GM21447 (cell line): ENCODE data around the gene GNL3L.
"Not testable (repeated sequence)": the region's sequence is repeated elsewhere in the genome, so short reads cannot be mapped to it uniquely, and the experiment has no call there.

Experiments
- ATAC-seq: cut with Tn5 transposase; IDR thresholded peaks from one replicate; pipeline ENCODE4 v1.9.1; 2021; ENCODE audit not compliant: unreplicated experiment

The GNL3L gene, protein sequence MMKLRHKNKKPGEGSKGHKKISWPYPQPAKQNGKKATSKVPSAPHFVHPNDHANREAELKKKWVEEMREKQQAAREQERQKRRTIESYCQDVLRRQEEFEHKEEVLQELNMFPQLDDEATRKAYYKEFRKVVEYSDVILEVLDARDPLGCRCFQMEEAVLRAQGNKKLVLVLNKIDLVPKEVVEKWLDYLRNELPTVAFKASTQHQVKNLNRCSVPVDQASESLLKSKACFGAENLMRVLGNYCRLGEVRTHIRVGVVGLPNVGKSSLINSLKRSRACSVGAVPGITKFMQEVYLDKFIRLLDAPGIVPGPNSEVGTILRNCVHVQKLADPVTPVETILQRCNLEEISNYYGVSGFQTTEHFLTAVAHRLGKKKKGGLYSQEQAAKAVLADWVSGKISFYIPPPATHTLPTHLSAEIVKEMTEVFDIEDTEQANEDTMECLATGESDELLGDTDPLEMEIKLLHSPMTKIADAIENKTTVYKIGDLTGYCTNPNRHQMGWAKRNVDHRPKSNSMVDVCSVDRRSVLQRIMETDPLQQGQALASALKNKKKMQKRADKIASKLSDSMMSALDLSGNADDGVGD

GRCh38 chrX:54529552-54530356 is at the start of gene GNL3L:
GNL3L (plus strand) TSS chrX:54530219; CDS start chrX:54532567, 2,348 bp downstream.
- peak; percentile 83 for ATAC-seq

DNA sequence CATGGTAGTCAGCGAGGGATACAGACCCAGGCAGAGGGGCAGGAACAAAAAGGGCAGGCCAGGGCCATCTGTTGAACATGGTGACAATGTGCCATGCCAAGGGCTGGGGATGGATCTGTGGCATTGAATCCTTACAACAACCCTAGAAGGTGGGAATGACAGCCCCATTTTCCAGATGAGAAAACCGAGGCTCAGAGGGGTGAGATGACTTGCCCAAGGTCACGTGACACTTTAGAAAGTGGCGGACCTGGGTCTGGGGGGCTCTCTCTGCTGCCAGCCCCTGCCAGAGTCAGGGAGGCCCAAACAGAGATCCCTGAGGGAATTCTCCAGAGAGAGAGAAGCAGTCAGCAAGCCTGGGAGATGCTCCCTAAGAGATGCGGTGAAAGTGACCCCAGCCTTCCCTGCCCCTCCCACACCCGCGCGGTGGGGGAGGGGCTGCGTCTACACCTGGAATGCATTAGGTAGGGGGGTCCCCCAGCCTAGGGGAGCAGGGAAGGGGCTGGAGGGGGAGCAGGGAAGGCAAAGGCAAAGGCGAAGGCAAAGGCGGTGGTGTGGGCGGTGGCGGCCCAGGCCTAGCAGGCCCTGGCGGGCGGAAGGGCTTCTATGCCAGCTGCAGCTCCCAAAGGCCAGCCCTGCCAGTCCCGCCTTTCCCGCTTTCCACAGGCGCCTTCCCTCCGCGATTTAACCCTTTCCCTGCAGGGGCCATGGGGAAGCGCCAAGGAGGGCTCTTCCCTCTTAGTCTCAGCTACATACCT is 47.0 kb upstream of the GNL3L start:
- ATAC-seq = no peak

GRCh38 chrX:54483946-54484345 is 46.1 kb upstream of the GNL3L start:
- ATAC-seq = no peak

DNA sequence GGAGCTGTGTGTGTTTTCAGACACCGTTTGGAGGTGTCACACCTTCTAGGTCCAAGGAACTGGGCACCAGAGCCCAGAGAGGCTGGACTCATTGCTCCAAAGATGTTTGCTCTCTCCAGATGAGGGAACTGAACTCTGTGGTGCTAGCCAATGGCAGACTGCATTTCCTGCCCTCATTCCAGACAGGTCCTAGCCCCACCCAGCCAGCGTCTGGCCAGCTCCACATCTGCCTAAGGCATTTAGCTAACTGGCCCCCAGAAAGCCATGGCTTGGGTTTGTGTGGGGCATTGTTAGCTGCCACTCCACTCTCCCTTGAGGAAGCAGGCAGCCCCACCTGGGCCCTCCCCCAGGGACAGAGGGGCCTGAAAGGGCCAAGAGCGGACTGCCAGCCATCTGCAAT is 45.4 kb upstream of the GNL3L start:
- no peak for ATAC-seq

DNA sequence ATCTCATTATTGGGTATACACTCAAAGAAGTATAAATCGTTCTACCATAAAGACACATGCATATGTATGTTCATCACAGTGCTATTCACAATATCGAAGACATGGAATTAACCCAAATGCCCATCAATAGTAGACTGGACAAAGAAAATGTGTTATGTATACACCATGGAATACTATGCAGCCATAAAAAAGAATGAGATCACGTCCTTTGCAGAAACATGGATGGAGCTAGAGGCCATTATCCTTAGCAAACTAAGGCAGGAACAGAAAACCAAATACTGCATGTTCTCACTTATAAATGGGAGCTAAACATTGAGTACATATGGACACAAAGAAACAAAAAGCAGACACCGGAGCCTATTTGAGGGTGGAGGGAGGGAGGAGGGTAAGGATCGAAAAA is 40.2 kb upstream of the GNL3L start:
- ATAC-seq = not testable (repeated sequence)

GRCh38 chrX:54492340-54492739 is 37.7 kb upstream of the GNL3L start:
- ATAC-seq = no peak

DNA sequence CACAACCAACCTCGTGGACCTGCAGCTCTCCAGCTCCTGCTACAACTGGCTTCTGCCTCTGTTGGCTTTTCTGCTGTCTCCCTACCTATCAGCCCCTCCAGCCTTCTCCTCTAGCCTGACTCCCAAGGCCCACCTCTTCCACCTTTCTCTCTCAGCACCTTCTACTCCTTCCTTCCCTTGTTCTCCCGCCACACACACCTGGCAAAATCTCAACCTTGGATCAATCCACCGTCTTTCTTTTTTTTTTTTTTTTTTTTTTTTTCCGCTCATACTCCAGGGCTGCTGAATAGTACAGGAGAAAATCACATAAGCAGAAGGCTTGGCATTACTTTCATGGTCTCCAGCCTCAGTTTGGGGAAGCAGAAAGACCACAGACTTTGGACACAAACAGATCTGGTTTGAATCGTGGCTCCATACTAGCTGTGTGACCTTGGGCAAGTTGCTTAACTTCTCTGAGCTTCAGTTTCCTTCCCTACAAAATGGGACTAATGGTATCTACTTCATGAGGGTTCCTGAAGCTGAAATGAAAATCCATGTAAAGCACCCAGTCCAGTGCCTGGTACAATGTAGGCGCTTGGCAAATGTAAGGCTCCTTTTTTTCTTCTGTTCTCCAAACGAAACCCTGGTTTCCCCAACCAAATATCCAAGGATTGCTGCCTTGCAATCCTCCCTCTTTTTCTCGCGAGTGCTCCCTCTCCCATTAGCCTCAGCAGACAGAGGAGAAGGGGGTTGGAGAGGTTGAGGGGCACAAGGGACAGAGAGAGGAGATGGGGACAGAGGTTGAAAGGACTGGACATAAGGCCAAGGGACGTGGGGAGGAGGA is 35.6 kb upstream of the GNL3L start:
- ATAC-seq = no peak

DNA sequence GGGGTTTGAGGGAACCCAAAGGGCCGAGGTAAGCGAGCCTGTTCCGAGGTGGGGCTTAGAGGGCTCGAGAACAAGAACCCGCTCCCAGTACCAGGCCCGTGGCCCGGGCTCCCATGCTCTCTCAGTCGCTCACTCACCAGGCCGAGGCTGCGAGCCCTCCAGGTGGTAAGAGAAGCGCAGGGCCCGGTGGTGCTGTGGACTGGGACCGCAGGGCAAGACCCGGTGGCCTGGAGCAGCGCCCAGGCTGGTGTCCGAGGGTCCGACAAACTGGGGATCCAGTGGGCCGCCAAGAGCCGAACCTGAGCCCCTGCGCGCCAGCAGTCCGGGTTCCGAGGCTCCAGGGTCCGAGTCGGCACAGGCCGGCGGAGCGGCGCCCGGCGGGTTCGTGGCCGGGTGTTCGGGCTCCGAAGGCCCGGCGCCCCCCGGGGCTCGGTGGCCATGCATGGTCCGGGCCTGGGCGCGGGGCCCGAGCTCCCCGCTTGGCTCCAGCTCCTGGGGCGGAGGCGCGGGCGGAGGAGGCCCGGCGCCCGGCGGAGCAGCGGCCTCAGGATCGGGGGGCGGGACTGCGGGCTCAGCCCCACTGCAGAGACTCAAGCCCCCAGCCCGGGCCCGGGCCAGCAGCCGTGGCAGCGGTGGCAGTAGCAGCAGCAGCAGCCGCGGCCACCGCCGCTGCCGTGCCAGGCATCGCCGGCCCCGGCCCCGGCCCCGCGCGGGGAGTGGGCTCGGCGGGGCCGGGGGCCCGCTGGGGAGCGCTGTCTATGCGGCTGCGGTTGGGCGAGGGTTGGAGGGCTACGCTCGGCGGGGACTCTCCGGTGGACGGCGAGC is 34.8 kb upstream of the GNL3L start:
- no peak for ATAC-seq

- no peak for ATAC-seq
Observed at GRCh38 chrX:54495814-54496516, 34.1 kb upstream of the GNL3L start, which contains the start of gene FGD1. FGD1 (minus strand) TSS chrX:54496234; CDS start chrX:54495432, 802 bp downstream.

- no peak for ATAC-seq
Observed at GRCh38 chrX:54496517-54496852, 33.5 kb upstream of the GNL3L start.

DNA sequence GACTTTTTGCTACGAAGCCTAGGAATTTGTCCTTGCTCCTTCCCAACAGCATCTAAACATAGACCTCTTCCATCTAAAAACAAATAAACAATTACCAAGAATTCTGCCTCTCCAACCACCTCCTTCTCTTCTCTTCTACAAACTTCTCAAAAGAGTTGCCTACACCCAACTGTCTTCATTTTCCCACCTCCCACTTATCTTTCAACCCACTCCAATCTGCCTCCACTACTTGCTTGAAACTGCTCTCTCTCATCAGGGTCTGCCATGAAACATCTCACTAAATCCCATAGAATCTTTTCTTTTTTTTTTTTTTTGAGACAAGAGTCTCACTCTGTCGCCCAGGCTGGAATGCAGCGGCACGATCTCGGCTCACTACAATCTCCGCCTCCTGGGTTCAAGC is 33.1 kb upstream of the GNL3L start:
- no peak for ATAC-seq

DNA sequence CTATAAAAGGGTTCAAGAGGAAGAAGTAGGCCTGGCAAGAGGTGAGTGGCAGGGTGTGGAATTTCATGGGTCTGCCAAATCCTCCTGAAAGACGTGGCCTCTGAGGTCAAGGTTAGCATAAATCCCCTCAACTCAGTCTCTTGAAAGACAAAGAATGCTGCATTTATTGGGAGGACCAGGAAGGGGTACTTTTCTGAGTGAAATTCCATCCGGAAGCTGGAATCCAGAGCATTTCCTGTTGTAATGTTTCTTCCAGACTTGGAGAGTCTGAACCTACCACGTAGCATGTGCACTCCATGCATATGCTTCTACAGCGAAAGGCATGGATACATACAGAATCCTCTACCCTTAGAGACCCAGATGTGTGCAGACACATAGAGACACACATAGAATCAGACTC is 20.6 kb upstream of the GNL3L start:
- ATAC-seq = no peak

- ATAC-seq = no peak
Observed at GRCh38 chrX:54529151-54529550, 868 bp upstream of the GNL3L start.

DNA sequence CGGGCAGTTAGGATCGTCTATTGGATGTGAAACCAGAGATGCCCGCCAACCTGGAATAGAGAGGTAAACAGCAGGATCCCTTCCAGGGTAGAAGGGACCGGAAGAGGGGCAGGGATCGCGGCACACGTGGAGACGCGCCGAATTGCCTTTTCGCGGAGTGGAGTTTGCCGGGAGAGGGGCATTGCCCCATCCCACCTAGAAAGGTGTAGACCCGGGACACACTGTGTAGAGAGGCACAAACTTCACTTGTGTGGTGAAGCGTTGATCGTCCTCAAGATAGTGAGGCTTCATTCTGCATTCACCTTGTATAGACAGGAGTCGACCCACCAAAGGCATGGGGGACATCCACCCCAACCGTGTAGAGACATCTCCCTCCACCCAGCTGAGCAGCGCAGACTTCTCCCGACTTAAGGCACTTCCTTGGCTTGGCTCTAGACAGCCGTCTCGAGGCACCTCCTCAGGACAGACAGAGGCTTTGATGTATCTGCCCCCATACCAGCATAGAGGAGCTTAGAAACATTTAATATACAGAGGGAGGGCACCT is 410 bp downstream of the GNL3L start:
- peak; percentile 7 for ATAC-seq

GRCh38 chrX:54534271-54534670 is 4.3 kb downstream of the GNL3L start:
- no peak for ATAC-seq

DNA sequence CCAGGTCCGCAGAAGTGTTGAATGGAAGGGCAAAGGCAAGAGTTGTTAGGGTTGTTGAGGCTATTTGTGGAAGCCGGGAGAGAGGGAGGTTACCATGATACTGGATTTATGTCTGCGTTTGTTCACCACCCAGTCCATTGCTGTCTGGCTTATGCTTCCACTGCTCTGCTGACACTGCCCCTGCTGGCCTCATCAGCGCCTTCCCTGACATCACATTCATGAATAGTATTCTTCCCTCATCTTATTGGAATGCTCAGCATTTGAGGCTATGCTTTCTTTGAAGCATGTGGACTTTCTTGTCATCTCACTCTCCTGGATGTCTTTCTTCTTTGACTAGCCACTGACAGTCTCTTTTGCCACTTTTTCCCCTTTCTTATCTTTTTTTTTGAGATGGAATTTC is 10.3 kb downstream of the GNL3L start:
- no peak for ATAC-seq

DNA sequence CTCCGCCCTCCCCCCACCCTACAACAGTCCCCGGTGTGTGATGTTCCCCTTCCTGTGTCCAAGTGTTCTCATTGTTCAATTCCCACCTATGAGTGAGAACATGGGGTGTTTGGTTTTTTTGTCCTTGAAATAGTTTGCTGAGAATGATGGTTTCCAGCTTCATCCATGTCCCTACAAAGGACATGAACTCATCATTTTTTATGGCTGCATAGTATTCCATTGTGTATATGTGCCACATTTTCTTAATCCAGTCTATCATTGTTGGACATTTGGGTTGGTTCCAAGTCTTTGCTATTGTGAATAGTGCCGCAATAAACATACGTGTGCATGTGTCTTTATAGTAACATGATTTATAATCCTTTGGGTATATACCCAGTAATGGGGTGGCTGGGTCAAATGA is 12.2 kb downstream of the GNL3L start:
- ATAC-seq = not testable (repeated sequence)

DNA sequence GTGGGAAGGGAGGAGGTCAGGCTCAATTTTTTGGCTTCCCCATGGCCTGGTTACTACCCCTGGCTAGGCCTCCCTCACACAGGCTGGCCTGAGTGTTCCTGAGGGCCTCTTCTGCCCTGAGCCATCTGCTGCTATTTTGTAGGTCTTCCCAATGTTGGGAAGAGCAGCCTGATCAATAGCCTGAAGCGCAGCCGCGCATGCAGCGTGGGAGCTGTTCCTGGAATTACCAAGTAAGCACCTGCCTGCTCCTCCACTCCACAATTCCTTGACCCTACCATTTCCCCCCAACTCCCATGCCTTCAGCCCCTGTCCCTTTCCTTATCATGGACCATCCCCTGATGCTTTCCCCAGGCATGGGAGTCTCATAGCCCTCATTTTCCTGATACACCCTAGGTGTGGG is 20.8 kb downstream of the GNL3L start:
- no peak for ATAC-seq

- no peak for ATAC-seq
Observed at GRCh38 chrX:54551801-54552200, 21.8 kb downstream of the GNL3L start.
